Head of caudate nucleus (tissue), 42 donors: ENCODE measurements around the gene SERINC3.

Source experiments
- DNase-seq, 42 donors: peaks; one replicate each; pipeline versions ENCODE4 v3.0.0 to v3.0.0-alpha.2; 2020 to 2021; ENCODE audit warnings: mixed read lengths in 7 of 42
- intact Hi-C: fragments of 100-400 bp; cut with DNase I; formaldehyde crosslinking; loops from one replicate; pipeline ENCODE4 v1.15.0; 2022

SERINC3 gene

GRCh38 chr20:44537993-44538392, 16.1 kb upstream of the SERINC3 start:
- no peak for DNase-seq
- intact Hi-C loops, result no loop called here

- DNase-seq, result no peak
- intact Hi-C loops, result no loop called here
Observed at GRCh38 chr20:44536175-44536574, 14.3 kb upstream of the SERINC3 start.

- DNase-seq, result peak in 24 of 42 donors; percentile 11 to 78 (median 42)
- intact Hi-C loops, result loop anchor here (5.0 kb wide), 1 partner anchor 68 kb away; no protein-coding TSS in a partner anchor
Observed at GRCh38 chr20:44533928-44534327, 12.1 kb upstream of the SERINC3 start.

- no peak for DNase-seq
- intact Hi-C loops, result loop anchor here (5.0 kb wide), 1 partner anchor 69 kb away; no protein-coding TSS in a partner anchor
Observed at GRCh38 chr20:44532981-44533331, 11.1 kb upstream of the SERINC3 start.

- intact Hi-C loops, result loop anchor here (5.0 kb wide), 1 partner anchor 70 kb away; no protein-coding TSS in a partner anchor
- DNase-seq, result peak in 4 of 42 donors; percentile 7 to 51 (median 22)
Observed at GRCh38 chr20:44532259-44532980, 10.6 kb upstream of the SERINC3 start.

GRCh38 chr20:44528309-44528708, 6.4 kb upstream of the SERINC3 start:
- intact Hi-C loops, result no loop called here
- DNase-seq, result no peak

GRCh38 chr20:44527716-44528199, 5.9 kb upstream of the SERINC3 start:
- no peak for DNase-seq

GRCh38 chr20:44526129-44526528, 4.3 kb upstream of the SERINC3 start:
- intact Hi-C loops, result no loop called here
- DNase-seq, result no peak

More at GRCh38 chr20:44527716-44528199, 5.9 kb upstream of the SERINC3 start:
- intact Hi-C loops, result no loop called here

- intact Hi-C loops, result loop anchor here (5.0 kb wide), 1 partner anchor 89 kb away; no protein-coding TSS in a partner anchor
- no peak for DNase-seq
Observed at GRCh38 chr20:44523746-44524145, 1.9 kb upstream of the SERINC3 start.

- DNase-seq, result no peak
- intact Hi-C loops, result loop anchor here (5.0 kb wide), 1 partner anchor 89 kb away; no protein-coding TSS in a partner anchor
Observed at GRCh38 chr20:44522841-44523240, 971 bp upstream of the SERINC3 start.

GRCh38 chr20:44520881-44521280, 989 bp downstream of the SERINC3 start:
- DNase-seq, result no peak
- intact Hi-C loops, result loop anchor here (5.0 kb wide), 1 partner anchor 91 kb away; no protein-coding TSS in a partner anchor

GRCh38 chr20:44518248-44518647, 3.6 kb downstream of the SERINC3 start:
- DNase-seq, result no peak
- intact Hi-C loops, result no loop called here

GRCh38 chr20:44517454-44517853, 4.4 kb downstream of the SERINC3 start:
- DNase-seq, result no peak
- intact Hi-C loops, result no loop called here

- intact Hi-C loops, result no loop called here
Observed at GRCh38 chr20:44516491-44516890, 5.4 kb downstream of the SERINC3 start.

GRCh38 chr20:44513871-44514270, 8.0 kb downstream of the SERINC3 start:
- no peak for DNase-seq
- intact Hi-C loops, result no loop called here

More at GRCh38 chr20:44516491-44516890, 5.4 kb downstream of the SERINC3 start:
- peak in 2 of 42 donors; percentile 4 to 20 for DNase-seq

GRCh38 chr20:44509762-44510161, 12.1 kb downstream of the SERINC3 start:
- DNase-seq, result no peak
- intact Hi-C loops, result no loop called here

GRCh38 chr20:44504402-44505307, 17.2 kb downstream of the SERINC3 start:
- DNase-seq, result no peak
- intact Hi-C loops, result no loop called here

GRCh38 chr20:44502968-44503367, 18.9 kb downstream of the SERINC3 start:
- no peak for DNase-seq
- intact Hi-C loops, result no loop called here

- intact Hi-C loops, result no loop called here
- DNase-seq, result peak in 24 of 42 donors; percentile 8 to 73 (median 34)
Observed at GRCh38 chr20:44501448-44501847, 20.4 kb downstream of the SERINC3 start.

GRCh38 chr20:44500221-44500620, 21.6 kb downstream of the SERINC3 start:
- no peak for DNase-seq
- intact Hi-C loops, result no loop called here
